K562 (cell line): ENCODE results near the gene CNTFR.

ENCODE experiments used
- CBX5 ChIP-seq: IDR thresholded peaks from 2 replicates; pipeline ENCODE4 v1.6.1; 2014; ENCODE audit warnings: low read depth, borderline replicate concordance
- CHD2 ChIP-seq: IDR thresholded peaks from 2 replicates; pipeline ENCODE4 v1.6.1; 2011; ENCODE audit warnings: low read depth, low read length
- FOXJ3 ChIP-seq: sonication (generic); formaldehyde crosslinking; IDR thresholded peaks from 2 replicates; pipeline ENCODE4 v1.4.0; 2020; ENCODE audit warnings: mild to moderate bottlenecking, missing genetic modification reagents
- MEF2A ChIP-seq: IDR thresholded peaks from 2 replicates; pipeline ENCODE4 v1.6.1; 2011; ENCODE audit warnings: low read depth, mild to moderate bottlenecking, low read length, moderate library complexity; ENCODE audit not compliant: control insufficient read depth
- TF ChIP-seq, protein P1 (sequence below), 2 experiments: fragments of 200-800 bp in 1 of 2; sonication (Bioruptor generic) in 1 of 2; sonication (generic) in 1 of 2; formaldehyde crosslinking in 1 of 2; IDR thresholded peaks in 1 of 2; conservative IDR thresholded peaks in 1 of 2; 2 replicates each; pipeline versions ENCODE4 v1.5.0 to v1.6.1; 2016 to 2020; ENCODE audit warnings: missing compliant biosample characterization in 1 of 2, missing genetic modification characterization in 1 of 2, missing genetic modification reagents in 1 of 2
- TF ChIP-seq, protein P2 (sequence below): conservative IDR thresholded peaks from 2 replicates; pipeline ENCODE4 v1.6.1; 2011; ENCODE audit warnings: low read depth, mild to moderate bottlenecking, low read length; ENCODE audit not compliant: control insufficient read depth
- TF ChIP-seq, protein P3 (sequence below), 3 experiments: IDR thresholded peaks in 2 of 3; conservative IDR thresholded peaks in 1 of 3; 2 replicates each; pipeline ENCODE4 v1.5.1; 2011 to 2012; ENCODE audit warnings: low read length in 3 of 3, mild to moderate bottlenecking in 3 of 3, control low read depth in 2 of 3, improper control_type of control experiment in 1 of 3, inconsistent platforms in 1 of 3, low read depth in 1 of 3, mixed read lengths in 1 of 3, moderate library complexity in 1 of 3; ENCODE audit not compliant: insufficient read depth in 2 of 3
- TF ChIP-seq, protein P4 (sequence below): fragments of 150-350 bp; conservative IDR thresholded peaks from 2 replicates; pipeline ENCODE4 v1.6.1; 2014; ENCODE audit warnings: low read length

DNA sequence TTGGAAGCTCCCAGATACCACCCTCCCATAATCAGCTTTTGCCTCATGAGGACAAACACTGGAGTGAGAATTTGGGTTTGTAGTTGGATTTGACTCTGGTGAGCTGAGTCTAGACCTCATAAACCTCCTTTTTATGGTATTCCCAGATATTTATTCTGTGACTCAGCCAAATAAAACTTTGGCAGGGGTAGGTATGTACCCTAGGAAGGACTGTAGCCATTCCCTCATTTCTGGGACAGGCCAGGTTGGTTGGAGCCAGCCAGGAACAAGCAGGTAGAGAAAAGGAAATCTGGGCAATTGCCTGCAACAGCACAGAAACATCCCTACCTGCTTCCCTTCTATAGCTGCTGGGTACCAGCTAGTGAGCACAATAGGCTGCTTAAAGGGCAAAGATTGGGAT, 86.1 kb downstream of the CNTFR start:
- TF ChIP-seq, protein P1, sequence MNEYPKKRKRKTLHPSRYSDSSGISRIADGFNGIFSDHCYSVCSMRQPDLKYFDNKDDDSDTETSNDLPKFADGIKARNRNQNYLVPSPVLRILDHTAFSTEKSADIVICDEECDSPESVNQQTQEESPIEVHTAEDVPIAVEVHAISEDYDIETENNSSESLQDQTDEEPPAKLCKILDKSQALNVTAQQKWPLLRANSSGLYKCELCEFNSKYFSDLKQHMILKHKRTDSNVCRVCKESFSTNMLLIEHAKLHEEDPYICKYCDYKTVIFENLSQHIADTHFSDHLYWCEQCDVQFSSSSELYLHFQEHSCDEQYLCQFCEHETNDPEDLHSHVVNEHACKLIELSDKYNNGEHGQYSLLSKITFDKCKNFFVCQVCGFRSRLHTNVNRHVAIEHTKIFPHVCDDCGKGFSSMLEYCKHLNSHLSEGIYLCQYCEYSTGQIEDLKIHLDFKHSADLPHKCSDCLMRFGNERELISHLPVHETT (CRISPR knock-in tag; conservative IDR thresholded peaks at IDR 0.05 in 1 of 2, IDR thresholded peaks at IDR 0.05 in 1 of 2), result no peak
- TF ChIP-seq MEF2A (no peak), CHD2 (no peak), CBX5 (no peak), FOXJ3 (CRISPR knock-in tag) (no peak)
- TF ChIP-seq, protein P2, sequence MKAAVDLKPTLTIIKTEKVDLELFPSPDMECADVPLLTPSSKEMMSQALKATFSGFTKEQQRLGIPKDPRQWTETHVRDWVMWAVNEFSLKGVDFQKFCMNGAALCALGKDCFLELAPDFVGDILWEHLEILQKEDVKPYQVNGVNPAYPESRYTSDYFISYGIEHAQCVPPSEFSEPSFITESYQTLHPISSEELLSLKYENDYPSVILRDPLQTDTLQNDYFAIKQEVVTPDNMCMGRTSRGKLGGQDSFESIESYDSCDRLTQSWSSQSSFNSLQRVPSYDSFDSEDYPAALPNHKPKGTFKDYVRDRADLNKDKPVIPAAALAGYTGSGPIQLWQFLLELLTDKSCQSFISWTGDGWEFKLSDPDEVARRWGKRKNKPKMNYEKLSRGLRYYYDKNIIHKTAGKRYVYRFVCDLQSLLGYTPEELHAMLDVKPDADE, result no peak
- TF ChIP-seq, protein P3, sequence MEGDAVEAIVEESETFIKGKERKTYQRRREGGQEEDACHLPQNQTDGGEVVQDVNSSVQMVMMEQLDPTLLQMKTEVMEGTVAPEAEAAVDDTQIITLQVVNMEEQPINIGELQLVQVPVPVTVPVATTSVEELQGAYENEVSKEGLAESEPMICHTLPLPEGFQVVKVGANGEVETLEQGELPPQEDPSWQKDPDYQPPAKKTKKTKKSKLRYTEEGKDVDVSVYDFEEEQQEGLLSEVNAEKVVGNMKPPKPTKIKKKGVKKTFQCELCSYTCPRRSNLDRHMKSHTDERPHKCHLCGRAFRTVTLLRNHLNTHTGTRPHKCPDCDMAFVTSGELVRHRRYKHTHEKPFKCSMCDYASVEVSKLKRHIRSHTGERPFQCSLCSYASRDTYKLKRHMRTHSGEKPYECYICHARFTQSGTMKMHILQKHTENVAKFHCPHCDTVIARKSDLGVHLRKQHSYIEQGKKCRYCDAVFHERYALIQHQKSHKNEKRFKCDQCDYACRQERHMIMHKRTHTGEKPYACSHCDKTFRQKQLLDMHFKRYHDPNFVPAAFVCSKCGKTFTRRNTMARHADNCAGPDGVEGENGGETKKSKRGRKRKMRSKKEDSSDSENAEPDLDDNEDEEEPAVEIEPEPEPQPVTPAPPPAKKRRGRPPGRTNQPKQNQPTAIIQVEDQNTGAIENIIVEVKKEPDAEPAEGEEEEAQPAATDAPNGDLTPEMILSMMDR (IDR thresholded peaks at IDR 0.05 in 2 of 3, conservative IDR thresholded peaks at IDR 0.05 in 1 of 3; ENCODE audit: insufficient read depth in 2 of 3, low read depth in 1 of 3, low read length in 3 of 3), result no peak
- TF ChIP-seq, protein P4, sequence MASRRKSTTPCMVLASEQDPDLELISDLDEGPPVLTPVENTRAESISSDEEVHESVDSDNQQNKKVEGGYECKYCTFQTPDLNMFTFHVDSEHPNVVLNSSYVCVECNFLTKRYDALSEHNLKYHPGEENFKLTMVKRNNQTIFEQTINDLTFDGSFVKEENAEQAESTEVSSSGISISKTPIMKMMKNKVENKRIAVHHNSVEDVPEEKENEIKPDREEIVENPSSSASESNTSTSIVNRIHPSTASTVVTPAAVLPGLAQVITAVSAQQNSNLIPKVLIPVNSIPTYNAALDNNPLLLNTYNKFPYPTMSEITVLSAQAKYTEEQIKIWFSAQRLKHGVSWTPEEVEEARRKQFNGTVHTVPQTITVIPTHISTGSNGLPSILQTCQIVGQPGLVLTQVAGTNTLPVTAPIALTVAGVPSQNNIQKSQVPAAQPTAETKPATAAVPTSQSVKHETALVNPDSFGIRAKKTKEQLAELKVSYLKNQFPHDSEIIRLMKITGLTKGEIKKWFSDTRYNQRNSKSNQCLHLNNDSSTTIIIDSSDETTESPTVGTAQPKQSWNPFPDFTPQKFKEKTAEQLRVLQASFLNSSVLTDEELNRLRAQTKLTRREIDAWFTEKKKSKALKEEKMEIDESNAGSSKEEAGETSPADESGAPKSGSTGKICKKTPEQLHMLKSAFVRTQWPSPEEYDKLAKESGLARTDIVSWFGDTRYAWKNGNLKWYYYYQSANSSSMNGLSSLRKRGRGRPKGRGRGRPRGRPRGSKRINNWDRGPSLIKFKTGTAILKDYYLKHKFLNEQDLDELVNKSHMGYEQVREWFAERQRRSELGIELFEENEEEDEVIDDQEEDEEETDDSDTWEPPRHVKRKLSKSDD, result no peak
